GM19324 (cell line): ENCODE data around the gene CYB5R2.

Source experiments
- ATAC-seq: cut with Tn5 transposase; IDR thresholded peaks from one replicate; pipeline ENCODE4 v1.9.1; 2021; ENCODE audit warnings: mild to moderate bottlenecking, moderate library complexity; ENCODE audit not compliant: unreplicated experiment, low FRiP score

The CYB5R2 gene

GRCh38 chr11:7639643-7640025 is 33.7 kb downstream of the CYB5R2 start:
- ATAC-seq: no peak

GRCh38 chr11:7638710-7639642 is 34.3 kb downstream of the CYB5R2 start:
- ATAC-seq: no peak

GRCh38 chr11:7637447-7638157 is 35.7 kb downstream of the CYB5R2 start:
- ATAC-seq: no peak

- ATAC-seq: no peak
Observed at GRCh38 chr11:7636350-7636749, 37.0 kb downstream of the CYB5R2 start.

DNA sequence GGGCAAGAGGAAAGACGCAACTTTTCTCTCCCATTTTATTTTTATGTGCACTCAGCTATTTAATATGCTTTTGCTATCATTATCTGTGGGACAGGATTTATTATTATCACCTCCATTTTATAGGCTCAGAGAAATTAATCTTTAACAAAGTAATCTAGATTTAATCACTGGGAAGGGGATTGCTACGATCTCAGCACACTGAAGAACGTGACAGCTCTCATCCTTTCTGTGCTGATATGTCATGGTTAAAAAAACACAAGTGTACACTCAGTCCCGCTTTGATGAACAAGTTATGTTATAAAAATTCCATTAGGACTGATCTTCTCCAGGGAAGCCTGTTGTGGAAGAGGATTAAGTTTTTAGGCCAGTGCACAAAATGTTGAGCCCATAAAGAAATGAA is 37.6 kb downstream of the CYB5R2 start:
- no peak for ATAC-seq

DNA sequence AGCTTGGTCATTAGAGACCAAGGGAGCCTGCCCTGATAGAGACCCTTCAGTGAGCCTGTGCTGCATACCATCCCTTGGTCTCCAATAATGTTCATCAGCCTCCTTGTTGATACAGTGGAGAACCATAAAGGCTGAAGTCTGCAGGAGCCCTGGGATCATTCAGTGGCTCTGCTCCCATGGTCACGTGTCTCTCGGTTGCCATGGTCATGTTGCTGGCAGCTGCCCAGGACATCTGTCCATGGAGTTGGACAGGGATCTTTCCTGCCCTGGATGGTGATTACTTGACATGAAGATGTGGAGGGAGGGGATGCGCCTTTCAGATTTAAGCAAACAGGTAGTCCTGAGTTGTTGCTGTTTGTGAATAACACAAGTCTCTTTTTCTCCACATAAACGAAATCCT is 38.2 kb downstream of the CYB5R2 start:
- ATAC-seq: no peak

- no peak for ATAC-seq
Observed at GRCh38 chr11:7632211-7632610, 41.1 kb downstream of the CYB5R2 start.

GRCh38 chr11:7630002-7630401 is 43.3 kb downstream of the CYB5R2 start:
- ATAC-seq: no peak

GRCh38 chr11:7628660-7629059 is 44.6 kb downstream of the CYB5R2 start:
- no peak for ATAC-seq

DNA sequence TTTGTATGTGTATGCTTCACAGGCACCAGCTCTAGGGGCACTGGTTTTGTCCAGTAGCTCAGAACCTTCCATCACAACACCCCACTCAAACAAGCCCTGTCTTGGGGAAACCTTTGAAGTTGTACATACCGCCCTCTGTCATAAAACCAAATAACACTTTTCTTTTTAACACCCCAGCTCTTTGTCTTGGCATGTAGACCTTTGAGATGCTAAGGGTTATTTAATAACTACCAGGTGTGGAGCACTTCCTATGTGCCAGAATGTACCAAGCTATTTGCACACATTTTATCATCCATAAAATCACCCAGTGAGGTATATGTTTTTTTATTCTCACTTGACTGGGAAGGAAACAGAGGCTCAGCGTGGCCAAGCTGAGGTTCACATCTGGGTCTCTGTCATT is 50.6 kb downstream of the CYB5R2 start:
- no peak for ATAC-seq

DNA sequence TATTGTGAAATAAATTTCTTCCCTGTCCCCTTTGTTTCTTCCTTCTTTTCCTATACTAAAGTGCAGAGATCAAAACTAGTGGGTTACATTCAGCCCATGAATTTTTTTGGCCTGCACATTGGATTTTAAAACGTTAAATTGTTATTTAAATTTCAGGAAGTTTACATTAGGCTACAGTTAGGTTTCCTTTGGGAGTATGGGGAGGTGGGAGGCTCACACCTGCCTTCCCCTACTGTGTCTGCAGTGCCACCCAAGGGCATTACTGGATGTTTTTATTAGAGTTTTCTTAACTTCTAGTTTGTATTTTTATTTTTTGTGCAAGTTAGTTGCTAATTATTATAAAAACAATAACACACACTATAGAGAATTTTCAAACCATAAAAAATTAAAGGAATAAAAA is 51.7 kb downstream of the CYB5R2 start:
- no peak for ATAC-seq

- ATAC-seq: no peak
Observed at GRCh38 chr11:7621090-7621489, 52.2 kb downstream of the CYB5R2 start.

GRCh38 chr11:7619322-7619721 is 54.0 kb downstream of the CYB5R2 start:
- no peak for ATAC-seq

GRCh38 chr11:7617032-7617431 is 56.3 kb downstream of the CYB5R2 start:
- no peak for ATAC-seq
